Ovary (tissue), 9 donors: ENCODE data around the gene DDX39A. TPM values are rescaled to one million over a fixed set of nuclear protein-coding genes. Genes with fewer than 3 reads are reported as not detected.

Experiments
- DNase-seq, 5 donors: peaks; one replicate each; pipeline ENCODE4 v3.0.0-alpha.2; 2019 to 2020
- H3K27ac ChIP-seq, 2 donors: fragments of 200-600 bp; one replicate each; pipeline versions ENCODE4 v1.5.1 to v1.8.0; 2019 to 2022
- H3K27me3 ChIP-seq: fragments of 200-600 bp; one replicate; pipeline ENCODE4 v1.8.0; 2022
- H3K36me3 ChIP-seq: fragments of 200-600 bp; sonication (generic); one replicate; pipeline ENCODE4 v1.5.1; 2019
- H3K4me1 ChIP-seq: one replicate; pipeline ENCODE4 v1.8.1; 2013; ENCODE audit warnings: mild to moderate bottlenecking, moderate library complexity; ENCODE audit not compliant: insufficient read depth
- H3K4me3 ChIP-seq: fragments of 200-600 bp; sonication (generic); one replicate; pipeline ENCODE4 v1.5.1; 2017
- H3K9me3 ChIP-seq, 2 donors: fragments of 200-600 bp in 1 of 2; sonication (generic) in 1 of 2; one replicate each; pipeline versions ENCODE4 v1.5.1 to v1.8.1; 2013 to 2019; ENCODE audit warnings: mild to moderate bottlenecking in 1 of 2, moderate library complexity in 1 of 2
- EP300 ChIP-seq: sonication (generic); formaldehyde crosslinking; IDR thresholded peaks from one replicate; pipeline ENCODE4 v1.6.1; 2017; ENCODE audit warnings: antibody characterized with exemption
- POLR2A ChIP-seq: fragments of 450-650 bp; IDR thresholded peaks from one replicate; pipeline ENCODE4 v1.6.1; 2017; ENCODE audit warnings: antibody characterized with exemption, mild to moderate bottlenecking, moderate library complexity
- WGBS, 3 donors: extraction: QIAGEN DNeasy Blood & Tissue Kit in 1 of 3; methylation state at CpG; one replicate each; pipeline versions ENCODE4 v1.1.5 to v1.1.7; 2013 to 2017; 5-methylcytosine and 5-hydroxymethylcytosine counted together
- intact Hi-C, 4 donors: fragments of 100-400 bp; cut with DNase I; formaldehyde crosslinking; loops; one replicate each; pipeline versions ENCODE4 v1.11.0 to v1.15.1; 2022 to 2023
- polyA plus RNA-seq, 2 donors: library from polyadenylated mRNA; stranded (reverse); fragments of 200-250 nt in 1 of 2; fragments of 350-450 nt in 1 of 2; fragmentation: Illumina TruSeq in 1 of 2; extraction: RNeasy Lipid Tissue Mini Kit (QIAGEN cat#74804) in 1 of 2; gene quantifications; one replicate each; pipeline ENCODE4 v1.2.3, GENCODE V29; 2013 to 2014
- total RNA-seq, 7 donors: library from RNA; depleted of rRNA in 2 of 7; stranded (reverse); fragments of >200 nt in 2 of 7; fragmentation: NEBNext Ultra II Directional in 3 of 7; extraction: Animal tissue kit (Norgen Biotek cat#: 25700) in 3 of 7; gene quantifications; one replicate each; pipeline versions ENCODE4 v1.1.0 to v1.2.4, GENCODE V29; 2016 to 2023
- TF ChIP-seq, protein P1 (sequence below), 3 donors: fragments of 450-650 bp in 2 of 3; fragments of 200-600 bp in 1 of 3; IDR thresholded peaks; one replicate each; pipeline versions ENCODE4 v1.5.1 to v1.8.0; 2016 to 2022; ENCODE audit warnings: antibody characterized with exemption in 3 of 3, mild to moderate bottlenecking in 1 of 3
- donor health status: DM: no; HTN: no; CAD: no; lungs with moderate emphysema.
- donor health status: DM: no; HTN: no; CAD: no.
- donor health status: Bipolar disorder and iron deficiency.
- donor health status: DM: yes; HTN: yes; CAD: no.
- donor health status: DM: no; HTN: no; CAD: no.
- donor health status: DM: yes; HTN: yes; CAD: no.

The DDX39A gene
- total and polyA plus RNA-seq, 9 donors: 7.9 to 48.4 (median 31.8) TPM

DNA sequence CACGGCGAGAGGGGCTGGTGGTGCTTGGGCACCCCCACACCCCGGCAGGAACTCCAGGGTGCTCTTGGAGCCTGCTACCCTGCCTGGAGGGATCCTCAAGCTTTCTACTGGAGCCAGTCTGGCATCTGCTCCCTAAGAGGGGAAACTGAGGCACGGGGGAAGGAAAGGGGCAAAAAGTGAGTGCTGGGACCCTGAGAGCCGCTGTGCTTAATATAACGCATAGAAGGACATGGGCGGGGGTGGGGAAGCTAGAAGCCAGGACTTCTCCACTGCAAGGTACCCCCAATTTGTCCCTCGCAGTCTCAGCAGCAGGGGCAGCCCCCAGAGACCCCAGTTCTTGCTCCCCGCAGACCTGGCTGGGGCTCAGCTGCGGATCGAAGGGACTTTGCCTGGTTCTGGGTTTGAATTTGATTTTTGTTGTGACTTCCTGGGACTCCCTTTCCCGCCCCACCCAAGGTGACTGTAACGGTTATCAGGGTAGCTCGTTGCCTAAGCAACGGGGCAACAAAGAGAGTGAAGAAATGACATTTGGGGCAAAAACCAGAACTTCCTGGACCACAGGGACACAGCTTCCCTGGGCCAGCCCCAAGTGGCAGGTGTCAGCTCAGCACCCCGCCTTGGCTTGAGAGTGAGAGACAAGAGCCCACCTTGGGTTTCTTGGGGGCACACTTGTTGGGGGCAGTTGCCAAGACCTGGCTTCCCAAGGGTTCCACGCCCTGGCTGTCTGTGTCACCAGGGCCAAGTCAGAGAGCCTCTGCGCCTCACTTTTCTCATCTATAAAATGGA lies 37.3 kb downstream of the DDX39A start:
- Histone ChIP-seq H3K4me3 (peak overlapping the region; percentile 52), H3K9me3 (no peaks in the 10 kb centered on the region), H3K27me3 (no peaks in the 10 kb centered on the region), H3K4me1 (peaks cover 5% of the 10 kb centered on the region), H3K27ac (no peak overlapping the region), H3K36me3 (no peaks in the 10 kb centered on the region)
- intact Hi-C loops: no loop called here
- TF ChIP-seq EP300 (no peak), POLR2A (no peak)
- TF ChIP-seq, protein P1, sequence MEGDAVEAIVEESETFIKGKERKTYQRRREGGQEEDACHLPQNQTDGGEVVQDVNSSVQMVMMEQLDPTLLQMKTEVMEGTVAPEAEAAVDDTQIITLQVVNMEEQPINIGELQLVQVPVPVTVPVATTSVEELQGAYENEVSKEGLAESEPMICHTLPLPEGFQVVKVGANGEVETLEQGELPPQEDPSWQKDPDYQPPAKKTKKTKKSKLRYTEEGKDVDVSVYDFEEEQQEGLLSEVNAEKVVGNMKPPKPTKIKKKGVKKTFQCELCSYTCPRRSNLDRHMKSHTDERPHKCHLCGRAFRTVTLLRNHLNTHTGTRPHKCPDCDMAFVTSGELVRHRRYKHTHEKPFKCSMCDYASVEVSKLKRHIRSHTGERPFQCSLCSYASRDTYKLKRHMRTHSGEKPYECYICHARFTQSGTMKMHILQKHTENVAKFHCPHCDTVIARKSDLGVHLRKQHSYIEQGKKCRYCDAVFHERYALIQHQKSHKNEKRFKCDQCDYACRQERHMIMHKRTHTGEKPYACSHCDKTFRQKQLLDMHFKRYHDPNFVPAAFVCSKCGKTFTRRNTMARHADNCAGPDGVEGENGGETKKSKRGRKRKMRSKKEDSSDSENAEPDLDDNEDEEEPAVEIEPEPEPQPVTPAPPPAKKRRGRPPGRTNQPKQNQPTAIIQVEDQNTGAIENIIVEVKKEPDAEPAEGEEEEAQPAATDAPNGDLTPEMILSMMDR (IDR thresholded peaks at IDR 0.05): no peak
- 32 to 45% (median 39%) methylated on average over 16 to 18 of the region's 18 CpGs for WGBS, 3 donors
- peak in 1 of 5 donors; percentile 44 for DNase-seq

DNA sequence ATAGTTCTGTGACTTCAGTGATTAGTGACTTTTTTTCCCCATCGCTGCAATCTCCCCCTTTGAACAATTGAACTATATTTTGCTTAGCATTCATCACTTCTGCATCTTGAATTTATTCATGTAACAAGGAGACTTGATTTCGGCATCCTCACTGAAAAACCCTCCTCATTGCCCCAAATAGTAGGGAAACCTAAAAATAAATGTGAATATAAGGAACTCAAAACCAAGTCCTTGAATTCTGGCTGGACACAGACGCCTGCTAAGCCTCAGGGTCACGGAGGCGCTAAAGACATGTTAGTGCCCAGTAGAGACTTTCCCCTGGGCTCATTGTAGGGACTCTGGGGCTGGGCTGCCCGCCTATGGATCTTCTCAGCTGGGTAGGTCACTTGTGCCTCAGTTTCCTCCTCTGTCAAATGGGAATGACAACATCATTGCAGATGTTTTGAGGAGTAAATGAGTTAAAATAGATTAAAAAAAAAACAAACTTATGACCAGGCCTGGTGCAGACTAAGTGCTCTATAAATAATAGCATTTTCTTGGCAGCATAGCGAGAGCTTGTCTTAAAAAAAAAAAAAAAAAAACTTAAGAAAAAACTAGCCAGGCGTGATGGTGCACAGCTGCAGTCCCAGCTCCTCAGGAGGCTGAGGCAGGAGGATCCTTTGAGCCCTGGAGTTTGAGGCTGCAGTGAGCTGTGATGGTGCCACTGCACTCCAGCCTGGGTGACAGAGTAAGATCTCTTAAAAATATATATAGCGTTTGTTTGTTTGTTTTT lies 39.7 kb downstream of the DDX39A start:
- Histone ChIP-seq H3K4me3 (no peak overlapping the region), H3K4me1 (peaks cover 9% of the 10 kb centered on the region), H3K27ac (no peak overlapping the region), H3K27me3 (no peaks in the 10 kb centered on the region), H3K9me3 (no peaks in the 10 kb centered on the region), H3K36me3 (no peaks in the 10 kb centered on the region)
- no peak for DNase-seq
- intact Hi-C loops: no loop called here
- TF ChIP-seq EP300 (no peak), POLR2A (no peak)
- TF ChIP-seq, protein P1 (IDR thresholded peaks at IDR 0.05): no peak
- WGBS, 3 donors: 26 to 31% (median 28%) methylated on average over 9 of the region's 9 CpGs

DNA sequence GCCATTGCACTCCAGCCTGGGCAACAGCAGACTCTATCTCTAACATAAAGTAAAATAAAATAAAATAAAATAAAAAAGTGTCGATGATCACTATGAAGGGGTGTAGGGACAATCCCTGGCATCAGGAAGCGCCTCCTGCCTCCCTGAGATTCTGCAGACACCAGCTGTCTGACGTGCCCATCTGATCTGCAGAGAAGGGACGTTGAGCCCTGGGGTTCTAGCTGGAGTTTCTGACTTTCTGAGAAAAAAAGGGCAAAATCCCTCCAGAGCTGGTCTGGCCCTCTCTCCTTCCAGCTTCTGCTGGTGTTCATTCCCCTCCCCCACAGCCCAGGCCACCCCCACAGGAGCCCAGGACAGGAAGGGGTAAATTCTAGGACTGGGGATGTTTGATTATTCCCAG lies 40.3 kb downstream of the DDX39A start:
- 50 to 71% (median 64%) methylated on average over 4 of the region's 4 CpGs for WGBS, 3 donors
- no peak for DNase-seq
- no peaks in the 10 kb centered on the region for H3K36me3 ChIP-seq
- no peak overlapping the region for H3K4me3 ChIP-seq
- H3K27me3 ChIP-seq: no peaks in the 10 kb centered on the region
- no peak overlapping the region for H3K27ac ChIP-seq
- no peaks in the 10 kb centered on the region for H3K9me3 ChIP-seq
- TF ChIP-seq EP300: no peak
- TF ChIP-seq, protein P1 (IDR thresholded peaks at IDR 0.05): no peak
- TF ChIP-seq POLR2A: no peak
- peaks cover 6% of the 10 kb centered on the region for H3K4me1 ChIP-seq
- intact Hi-C loops: no loop called here

DNA sequence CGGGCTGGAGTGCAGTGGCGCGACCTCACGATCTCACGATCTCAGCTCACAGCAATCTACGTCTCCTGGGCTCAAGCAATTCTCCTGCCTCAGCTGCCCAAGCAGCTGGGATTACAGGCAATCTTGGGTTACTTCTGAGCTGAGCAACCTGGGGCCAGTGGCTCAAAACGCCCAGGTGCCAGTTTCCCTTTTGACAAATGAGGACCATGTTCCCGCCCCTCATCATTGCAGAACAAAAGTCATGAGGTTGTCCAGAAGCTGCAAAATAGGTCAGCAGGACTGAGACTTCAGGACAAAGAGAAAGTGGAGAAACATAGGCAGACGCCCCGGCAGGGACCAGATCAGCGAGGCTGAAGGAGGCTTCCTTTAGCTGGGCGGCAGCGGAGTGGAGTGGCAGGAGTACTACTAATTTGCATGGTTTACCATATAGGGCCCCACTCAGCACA lies 41.2 kb downstream of the DDX39A start:
- TF ChIP-seq, protein P1 (IDR thresholded peaks at IDR 0.05): no peak
- no peak for TF ChIP-seq EP300
- TF ChIP-seq POLR2A: no peak
- WGBS, 3 donors: 86 to 87% (median 86%) methylated on average over 13 of the region's 13 CpGs
- no peaks in the 10 kb centered on the region for H3K36me3 ChIP-seq
- intact Hi-C loops: no loop called here
- peaks cover 6% of the 10 kb centered on the region for H3K4me1 ChIP-seq
- H3K4me3 ChIP-seq: no peak overlapping the region
- no peak for DNase-seq
- no peaks in the 10 kb centered on the region for H3K9me3 ChIP-seq
- no peak overlapping the region for H3K27ac ChIP-seq
- no peaks in the 10 kb centered on the region for H3K27me3 ChIP-seq
